ENCODE data around the gene BBX. TPM values are rescaled to one million over a fixed set of nuclear protein-coding genes. Genes with fewer than 3 reads are reported as not detected.

The BBX gene
- total RNA-seq, 1 donor from 2014 or later, result 62.3 TPM

- DNase-seq (no peak), ATAC-seq (no peak)
- intact Hi-C loops (cut with DNase I), result no loop called here
- TF ChIP-seq CTCF (IDR thresholded peaks at IDR 0.05), result no peak
- Histone ChIP-seq H3K36me3 (no peaks in the 10 kb centered on the region), H3K4me1 (peaks cover 8% of the 10 kb centered on the region), H3K4me3 (peak overlapping the region; percentile 75), H3K9me3 (no peaks in the 10 kb centered on the region), H3K27ac (peak overlapping the region; percentile 91), H3K27me3 (no peaks in the 10 kb centered on the region)
Measured at GRCh38 chr3:107524326-107524840, 1.6 kb downstream of the BBX start.

GRCh38 chr3:107524841-107525643 lies 2.3 kb downstream of the BBX start:
- H3K27me3 ChIP-seq, result no peaks in the 10 kb centered on the region
- ATAC-seq, result peak; percentile 11
- H3K27ac ChIP-seq, result peak overlapping the region; percentile 91
- H3K4me3 ChIP-seq, result peak overlapping the region; percentile 75
- no peaks in the 10 kb centered on the region for H3K36me3 ChIP-seq
- H3K9me3 ChIP-seq, result no peaks in the 10 kb centered on the region
- DNase-seq, result peak; percentile 78
- TF ChIP-seq CTCF (IDR thresholded peaks at IDR 0.05), result no peak
- H3K4me1 ChIP-seq, result peaks cover 8% of the 10 kb centered on the region
- intact Hi-C loops (cut with DNase I), result no loop called here

GRCh38 chr3:107525644-107526305 lies 3.0 kb downstream of the BBX start:
- H3K9me3 ChIP-seq, result no peaks in the 10 kb centered on the region
- H3K36me3 ChIP-seq, result no peaks in the 10 kb centered on the region
- intact Hi-C loops (cut with DNase I), result no loop called here
- ATAC-seq (no peak), DNase-seq (peak; percentile 68)
- peak overlapping the region; percentile 65 for H3K27ac ChIP-seq
- peak overlapping the region; percentile 75 for H3K4me3 ChIP-seq
- TF ChIP-seq CTCF (IDR thresholded peaks at IDR 0.05), result no peak
- no peaks in the 10 kb centered on the region for H3K27me3 ChIP-seq
- peaks cover 8% of the 10 kb centered on the region for H3K4me1 ChIP-seq

GRCh38 chr3:107531917-107532469 lies 9.2 kb downstream of the BBX start:
- Histone ChIP-seq H3K36me3 (no peaks in the 10 kb centered on the region), H3K9me3 (no peaks in the 10 kb centered on the region), H3K4me1 (no peaks in the 10 kb centered on the region), H3K27me3 (no peaks in the 10 kb centered on the region), H3K4me3 (no peak overlapping the region), H3K27ac (no peak overlapping the region)
- intact Hi-C loops (cut with DNase I), result no loop called here
- no peak for TF ChIP-seq CTCF (IDR thresholded peaks at IDR 0.05)
- ATAC-seq (no peak), DNase-seq (no peak)

- intact Hi-C loops (cut with DNase I), result no loop called here
- no peak for ATAC-seq
- no peak for TF ChIP-seq CTCF (IDR thresholded peaks at IDR 0.05)
- H3K9me3 ChIP-seq, result no peaks in the 10 kb centered on the region
- DNase-seq, result no peak
- no peaks in the 10 kb centered on the region for H3K27me3 ChIP-seq
- H3K27ac ChIP-seq, result no peak overlapping the region
- H3K4me1 ChIP-seq, result no peaks in the 10 kb centered on the region
- H3K36me3 ChIP-seq, result no peaks in the 10 kb centered on the region
- H3K4me3 ChIP-seq, result no peak overlapping the region
Measured at GRCh38 chr3:107540857-107541256, 18.1 kb downstream of the BBX start.
